Measurements from ENCODE around the gene AQP10.
"Not testable (repeated sequence)": the region's sequence is repeated elsewhere in the genome, so short reads cannot be mapped to it uniquely, and the experiment has no call there.

AQP10 gene

DNA sequence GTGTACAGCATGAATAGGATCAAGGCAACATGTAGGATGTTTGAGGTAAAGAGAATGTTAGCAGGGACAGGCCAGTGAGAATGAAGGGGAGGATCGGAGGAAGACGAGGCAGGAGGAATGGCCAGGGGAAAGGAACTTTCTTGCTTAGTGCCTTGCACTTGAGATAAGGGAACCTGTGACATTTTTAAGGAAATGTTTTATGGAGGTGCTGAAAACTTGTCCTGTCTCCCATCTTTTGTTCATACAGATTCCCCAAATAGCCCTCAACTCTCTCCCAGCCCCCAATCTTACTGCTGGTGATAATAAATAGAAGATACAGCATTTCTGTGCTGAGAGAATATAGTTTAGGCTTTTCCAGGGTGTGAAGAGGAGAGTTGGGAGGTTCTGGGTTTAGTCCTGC, 18.0 kb downstream of the AQP10 start:
- no peak overlapping the region for H3K27ac ChIP-seq (ENCODE audit: low read length)
- no peak for ATAC-seq (ENCODE audit: insufficient read depth, low read depth)
- H3K36me3 ChIP-seq (ENCODE audit: insufficient read depth, low read length) = peaks cover 86% of the 10 kb centered on the region
- TF ChIP-seq CTCF (IDR thresholded peaks at IDR 0.05; ENCODE audit: borderline replicate concordance, extremely low read depth, low read length, poor library complexity, severe bottlenecking) = no peak
- H3K9ac ChIP-seq (ENCODE audit: low read depth, low read length) = no peak overlapping the region
- H3K9me3 ChIP-seq (ENCODE audit: insufficient read depth, low read length, severe bottlenecking) = no peaks in the 10 kb centered on the region
- no peaks in the 10 kb centered on the region for H3K27me3 ChIP-seq (ENCODE audit: insufficient read depth, low read length, poor library complexity)
- no peak overlapping the region for H2AFZ ChIP-seq (ENCODE audit: low read depth, low read length)
- no peaks in the 10 kb centered on the region for H4K20me1 ChIP-seq (ENCODE audit: insufficient read depth, low read length)
- H3K4me3 ChIP-seq (ENCODE audit: low read depth in 1 of 2, low read length in 2 of 2) = no peak overlapping the region
- no peak overlapping the region for H3K4me2 ChIP-seq (ENCODE audit: insufficient read depth, low read length)
- H3K4me1 ChIP-seq (ENCODE audit: insufficient read depth, low read length) = no peaks in the 10 kb centered on the region
- DNase-seq = no peak
- no peaks in the 10 kb centered on the region for H3K79me2 ChIP-seq (ENCODE audit: insufficient read depth, low read length)

DNA sequence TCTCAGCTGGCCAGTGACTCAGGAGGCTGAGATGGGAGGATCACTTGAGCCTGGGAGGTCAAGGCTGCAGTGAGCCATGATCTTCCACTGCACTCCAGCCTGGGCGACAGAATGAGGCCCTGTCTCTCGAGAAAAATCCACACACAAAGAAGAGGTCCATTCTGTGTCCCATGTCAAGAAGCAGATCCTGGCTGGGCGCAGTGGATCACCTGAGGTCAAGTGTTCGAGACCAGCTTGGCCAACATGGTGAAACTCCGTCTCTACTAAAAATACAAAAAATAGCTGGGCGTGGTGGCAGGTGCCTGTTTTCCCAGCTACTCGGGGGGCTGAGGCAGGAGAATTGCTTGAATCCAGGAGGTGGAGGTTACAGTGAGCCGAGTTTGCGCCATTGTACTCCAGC, 20.5 kb downstream of the AQP10 start:
- ATAC-seq (ENCODE audit: insufficient read depth, low read depth); H2AFZ ChIP-seq (ENCODE audit: low read depth, low read length); H3K4me2 ChIP-seq (ENCODE audit: insufficient read depth, low read length); H3K9me3 ChIP-seq (ENCODE audit: insufficient read depth, low read length, severe bottlenecking); H3K27me3 ChIP-seq (ENCODE audit: insufficient read depth, low read length, poor library complexity); H3K4me3 ChIP-seq (ENCODE audit: low read depth in 1 of 2, low read length in 2 of 2); H3K4me1 ChIP-seq (ENCODE audit: insufficient read depth, low read length); H3K27ac ChIP-seq (ENCODE audit: low read length); DNase-seq; H3K9ac ChIP-seq (ENCODE audit: low read depth, low read length); H3K79me2 ChIP-seq (ENCODE audit: insufficient read depth, low read length); H4K20me1 ChIP-seq (ENCODE audit: insufficient read depth, low read length): not testable (repeated sequence)
- H3K36me3 ChIP-seq (ENCODE audit: insufficient read depth, low read length) = peaks cover 88% of the 10 kb centered on the region

DNA sequence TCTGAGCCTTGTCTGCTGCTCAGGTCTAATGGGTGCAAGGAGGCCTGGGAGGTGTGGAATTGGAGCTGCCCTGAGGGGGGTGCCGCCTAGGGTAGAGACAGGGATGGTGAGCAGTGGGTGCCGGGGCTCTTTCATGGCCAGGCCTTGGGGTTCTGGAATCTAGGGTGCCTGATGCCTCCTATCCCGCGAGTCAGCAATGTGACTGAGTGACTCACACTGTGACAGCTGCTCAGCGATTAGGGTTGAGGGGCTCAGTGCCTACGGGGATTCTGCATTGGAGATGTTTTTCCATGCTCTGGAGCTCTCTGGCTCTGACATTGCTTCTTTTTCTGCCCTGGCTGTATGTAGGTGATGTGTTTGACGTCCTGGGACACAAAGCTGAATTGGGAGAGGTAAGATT, 21.2 kb downstream of the AQP10 start:
- no peaks in the 10 kb centered on the region for H4K20me1 ChIP-seq (ENCODE audit: insufficient read depth, low read length)
- peaks cover 91% of the 10 kb centered on the region for H3K36me3 ChIP-seq (ENCODE audit: insufficient read depth, low read length)
- H3K4me3 ChIP-seq (ENCODE audit: low read depth in 1 of 2, low read length in 2 of 2) = no peak overlapping the region
- H3K27me3 ChIP-seq (ENCODE audit: insufficient read depth, low read length, poor library complexity) = no peaks in the 10 kb centered on the region
- no peak overlapping the region for H3K4me2 ChIP-seq (ENCODE audit: insufficient read depth, low read length)
- TF ChIP-seq EZH2 (IDR thresholded peaks at IDR 0.05; ENCODE audit: borderline replicate concordance, low read depth, low read length, severe bottlenecking) = no peak
- no peak for TF ChIP-seq CTCF (IDR thresholded peaks at IDR 0.05; ENCODE audit: borderline replicate concordance, extremely low read depth, low read length, poor library complexity, severe bottlenecking)
- H3K4me1 ChIP-seq (ENCODE audit: insufficient read depth, low read length) = no peaks in the 10 kb centered on the region
- H3K27ac ChIP-seq (ENCODE audit: low read length) = no peak overlapping the region
- no peak for ATAC-seq (ENCODE audit: insufficient read depth, low read depth)
- no peaks in the 10 kb centered on the region for H3K9me3 ChIP-seq (ENCODE audit: insufficient read depth, low read length, severe bottlenecking)
- H3K79me2 ChIP-seq (ENCODE audit: insufficient read depth, low read length) = no peaks in the 10 kb centered on the region
- DNase-seq = no peak
- H2AFZ ChIP-seq (ENCODE audit: low read depth, low read length) = no peak overlapping the region
- no peak overlapping the region for H3K9ac ChIP-seq (ENCODE audit: low read depth, low read length)

- Histone ChIP-seq H3K4me3 (ENCODE audit: low read depth in 1 of 2, low read length in 2 of 2) (no peak overlapping the region), H3K4me2 (ENCODE audit: insufficient read depth, low read length) (no peak overlapping the region), H3K9ac (ENCODE audit: low read depth, low read length) (no peak overlapping the region), H3K9me3 (ENCODE audit: insufficient read depth, low read length, severe bottlenecking) (no peaks in the 10 kb centered on the region), H2AFZ (ENCODE audit: low read depth, low read length) (no peak overlapping the region), H4K20me1 (ENCODE audit: insufficient read depth, low read length) (no peaks in the 10 kb centered on the region), H3K4me1 (ENCODE audit: insufficient read depth, low read length) (no peaks in the 10 kb centered on the region), H3K36me3 (ENCODE audit: insufficient read depth, low read length) (peaks cover 86% of the 10 kb centered on the region), H3K27me3 (ENCODE audit: insufficient read depth, low read length, poor library complexity) (no peaks in the 10 kb centered on the region), H3K27ac (ENCODE audit: low read length) (no peak overlapping the region), H3K79me2 (ENCODE audit: insufficient read depth, low read length) (no peaks in the 10 kb centered on the region)
- no peak for ATAC-seq (ENCODE audit: insufficient read depth, low read depth)
- TF ChIP-seq EZH2 (IDR thresholded peaks at IDR 0.05; ENCODE audit: borderline replicate concordance, low read depth, low read length, severe bottlenecking) (no peak), CTCF (IDR thresholded peaks at IDR 0.05; ENCODE audit: borderline replicate concordance, extremely low read depth, low read length, poor library complexity, severe bottlenecking) (no peak)
- no peak for DNase-seq
Observed at GRCh38 chr1:154342836-154343472, 22.1 kb downstream of the AQP10 start.

All from DND-41 (cell line).